Measurements from ENCODE around the gene RANBP3.

Gene RANBP3

GRCh38 chr19:5953030-5953589 is 24.8 kb downstream of the RANBP3 start:
- no peak overlapping the region for H3K27ac ChIP-seq
- TF ChIP-seq CTCF (IDR thresholded peaks at IDR 0.05) = no peak
- no peak for TF ChIP-seq ZFX (IDR thresholded peaks at IDR 0.05; ENCODE audit: borderline replicate concordance)

- TF ChIP-seq CTCF (IDR thresholded peaks at IDR 0.05) (no peak), ZFX (IDR thresholded peaks at IDR 0.05; ENCODE audit: borderline replicate concordance) (no peak)
- H3K27ac ChIP-seq = no peak overlapping the region
Observed at GRCh38 chr19:5952193-5953029, 25.5 kb downstream of the RANBP3 start.

GRCh38 chr19:5951338-5951861 is 26.5 kb downstream of the RANBP3 start:
- no peak overlapping the region for H3K27ac ChIP-seq
- TF ChIP-seq ZFX (IDR thresholded peaks at IDR 0.05; ENCODE audit: borderline replicate concordance) = no peak

GRCh38 chr19:5950741-5951140 is 27.2 kb downstream of the RANBP3 start:
- no peak overlapping the region for H3K27ac ChIP-seq
- TF ChIP-seq CTCF (IDR thresholded peaks at IDR 0.05) (no peak), ZFX (IDR thresholded peaks at IDR 0.05; ENCODE audit: borderline replicate concordance) (no peak)

- TF ChIP-seq CTCF (IDR thresholded peaks at IDR 0.05) (no peak), ZFX (IDR thresholded peaks at IDR 0.05; ENCODE audit: borderline replicate concordance) (no peak)
- H3K27ac ChIP-seq = no peak overlapping the region
Observed at GRCh38 chr19:5949792-5950305, 28.1 kb downstream of the RANBP3 start.

- no peak overlapping the region for H3K27ac ChIP-seq
- no peak for TF ChIP-seq ZFX (IDR thresholded peaks at IDR 0.05; ENCODE audit: borderline replicate concordance)
- TF ChIP-seq CTCF (IDR thresholded peaks at IDR 0.05) = no peak
Observed at GRCh38 chr19:5948752-5949564, 29.0 kb downstream of the RANBP3 start.

- TF ChIP-seq CTCF (IDR thresholded peaks at IDR 0.05) = no peak
- no peak for TF ChIP-seq ZFX (IDR thresholded peaks at IDR 0.05; ENCODE audit: borderline replicate concordance)
- no peak overlapping the region for H3K27ac ChIP-seq
Observed at GRCh38 chr19:5947435-5947834, 30.5 kb downstream of the RANBP3 start.
